Left cardiac atrium (tissue), 4 donors: ENCODE data around the gene CAMK1. TPM values are rescaled to one million over a fixed set of nuclear protein-coding genes. Genes with fewer than 3 reads are reported as not detected.
A peak's percentile ranks its signal among the peaks of the same experiment; 100 is the strongest.

Experiments used
- ATAC-seq, 2 donors: fragments of 200-7000 bp; cut with Tn5 transposase; one replicate each; pipeline ENCODE4 v1.9.1; 2020; ENCODE audit warnings: mild to moderate bottlenecking in 2 of 2, moderate library complexity in 2 of 2
- DNase-seq: peaks from one replicate; pipeline ENCODE4 v3.0.0-alpha.2; 2020
- intact Hi-C, 2 donors: fragments of 100-400 bp; cut with DNase I; formaldehyde crosslinking; loops; one replicate each; pipeline versions ENCODE4 v1.14.1 to v1.15.1; 2022 to 2023
- long read RNA-seq: library from polyadenylated mRNA; unstranded; transcript quantifications from one replicate; pipeline ENCODE4 v2.0.0, GENCODE V29; 2021
- total RNA-seq, 2 donors: library from RNA; stranded (reverse); fragmentation: NEBNext Ultra II Directional; extraction: Animal tissue kit (Norgen Biotek cat#: 25700); gene quantifications; one replicate each; pipeline ENCODE4 v1.2.1, GENCODE V29; 2021
- donor health status: DM: no; HTN: yes; CAD: no.
- donor health status: DM: no; HTN: yes; CAD: no; lungs with severe emphysema.
- donor health status: DM: yes; HTN: yes; CAD: no.
- donor health status: Dilated cardiomyopathy.

The CAMK1 gene
- 10 to 100 TPM; 24.2 to 27.4 TPM for total RNA-seq
- long read RNA-seq, transcript CAMK1-201 (12 exons, 1,488 nt), result major isoform, 11 of 12 reads
- long read RNA-seq, partial matches to known transcripts, result 0 of 12 reads
- long read RNA-seq, other reads (novel, unspliced or antisense), result 1 of 12 reads

DNA sequence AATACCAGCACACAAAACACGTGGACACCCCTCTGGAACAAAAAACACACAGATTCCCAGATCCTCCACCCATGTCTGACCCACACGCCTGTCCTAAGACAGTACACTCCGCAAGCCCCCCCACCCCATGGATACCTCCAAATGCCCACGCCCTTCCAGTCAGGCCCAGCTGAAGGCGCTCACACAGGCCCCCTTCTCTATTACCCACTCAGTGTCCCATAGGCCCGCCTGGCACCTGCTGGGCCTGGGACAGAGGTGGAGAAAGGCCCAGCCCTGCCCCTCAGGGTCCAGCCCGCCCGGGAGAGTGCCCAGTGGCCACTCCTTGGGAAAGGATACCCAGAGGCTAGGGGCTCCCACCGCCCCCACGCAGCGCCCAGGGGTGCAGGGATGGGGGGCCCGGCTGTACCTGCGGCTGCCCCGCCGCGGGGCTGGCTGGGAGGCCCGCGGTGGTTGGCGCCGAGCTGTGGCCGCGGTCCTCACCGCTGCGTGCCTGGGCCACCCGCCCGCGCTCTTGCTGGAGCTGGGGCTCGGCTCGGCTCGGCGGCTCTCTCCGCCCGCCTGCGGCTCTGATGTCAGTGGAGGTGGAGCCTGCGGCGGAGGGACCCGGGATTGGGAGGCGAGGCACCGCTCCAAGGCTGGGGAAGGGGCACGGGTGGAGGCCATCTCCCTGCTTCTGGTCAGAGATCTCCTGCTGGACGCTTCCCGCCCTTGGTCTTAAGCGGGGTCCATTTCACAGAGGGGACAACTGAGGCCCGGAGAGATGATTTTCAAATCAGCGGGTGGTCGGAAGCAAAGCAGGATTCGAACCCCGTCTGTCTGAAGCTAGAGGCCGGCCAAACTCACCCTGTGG, at the start of gene CAMK1:
CAMK1 (minus strand) TSS at position 522 of the 850 bp plus-strand sequence. CDS start 2,198 bp downstream, outside the sequence.
- DNase-seq (peak; percentile 88), ATAC-seq (peak; percentile 95)
- intact Hi-C loops, result no loop called here

GRCh38 chr3:9818666-9819335, 49.1 kb upstream of the CAMK1 start:
- ATAC-seq, result no peak
- intact Hi-C loops, result no loop called here
- no peak for DNase-seq

- ATAC-seq (no peak), DNase-seq (no peak)
- intact Hi-C loops, result no loop called here
Observed at GRCh38 chr3:9817436-9817835, 47.7 kb upstream of the CAMK1 start.

- ATAC-seq (no peak), DNase-seq (no peak)
- intact Hi-C loops, result no loop called here
Observed at GRCh38 chr3:9815986-9816385, 46.2 kb upstream of the CAMK1 start.

DNA sequence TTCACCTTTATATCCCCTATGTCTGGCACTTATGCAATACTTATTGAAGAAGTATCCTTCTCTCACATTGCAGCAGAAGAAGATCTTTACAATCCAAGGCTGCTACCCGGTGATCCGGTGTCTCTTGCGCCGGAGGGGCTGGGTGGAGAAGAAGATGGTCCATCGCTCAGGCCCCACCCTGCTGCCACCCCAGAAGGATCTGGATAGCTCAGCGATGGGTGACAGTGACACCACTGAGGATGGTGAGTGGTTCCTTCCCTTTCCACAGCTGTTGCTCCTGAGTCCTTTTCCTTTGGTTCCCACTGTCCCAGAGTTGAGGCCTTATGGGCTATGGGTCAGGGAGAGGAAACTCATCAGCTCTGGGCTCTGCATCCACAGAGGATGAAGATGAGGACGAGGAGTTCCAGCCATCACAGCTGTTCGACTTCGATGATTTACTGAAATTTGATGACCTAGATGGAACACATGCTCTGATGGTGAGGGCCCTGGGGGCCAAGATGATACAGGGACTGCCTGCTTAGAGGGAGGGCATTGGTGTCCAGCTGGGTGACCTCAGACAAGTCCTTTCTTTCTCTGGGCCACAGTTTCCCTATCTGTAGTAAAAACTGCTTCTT, 43.2 kb upstream of the CAMK1 start:
- ATAC-seq (no peak), DNase-seq (no peak)
- intact Hi-C loops, result no loop called here

- intact Hi-C loops, result no loop called here
- DNase-seq (no peak), ATAC-seq (peak; percentile 3 to 18)
Observed at GRCh38 chr3:9810846-9811245, 41.1 kb upstream of the CAMK1 start.

GRCh38 chr3:9810433-9810770, 40.7 kb upstream of the CAMK1 start:
- intact Hi-C loops, result no loop called here
- no peak for DNase-seq
- ATAC-seq, result peak; percentile 14 to 23

DNA sequence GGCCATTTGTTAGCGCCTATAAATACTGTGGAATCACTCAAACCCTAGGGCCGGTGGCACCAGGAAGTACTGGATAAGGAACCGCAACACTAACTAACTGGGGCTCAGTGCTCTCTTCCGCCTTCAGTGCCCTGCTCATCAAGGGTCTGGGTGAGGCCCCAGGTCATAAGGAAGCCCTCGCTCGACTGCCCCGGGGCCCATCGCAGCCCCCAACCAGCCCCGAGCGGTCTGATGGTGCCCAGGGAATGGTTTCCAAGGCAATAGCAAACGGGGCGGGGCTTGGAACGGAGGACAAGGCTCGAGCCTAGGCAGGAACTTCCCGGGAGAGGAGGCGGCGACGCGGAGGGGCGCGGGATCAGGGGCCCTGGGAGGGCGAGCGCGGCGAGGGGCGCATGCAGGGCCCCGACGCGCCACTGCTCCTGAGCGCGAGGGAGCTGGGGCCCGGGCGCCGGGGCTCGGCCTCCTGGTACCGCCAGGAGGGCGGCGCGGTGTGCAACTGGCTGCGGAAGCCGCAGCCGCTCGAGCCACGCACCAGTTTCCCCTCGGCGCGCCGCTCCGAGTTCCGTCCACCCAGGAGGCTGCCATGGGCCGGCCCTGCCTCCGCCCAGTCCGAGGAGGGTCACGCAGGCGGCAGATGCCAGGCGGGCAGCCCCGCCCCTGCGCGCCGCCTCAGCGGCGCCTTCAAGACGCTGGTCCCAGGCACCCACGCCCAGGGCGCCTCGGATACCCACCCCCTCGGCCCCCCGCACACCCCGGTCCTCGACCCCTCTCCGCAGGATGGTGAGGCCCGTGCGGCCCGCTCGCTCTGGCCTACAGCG, 40.1 kb upstream of the CAMK1 start, which contains the start of gene TTLL3:
TTLL3 (plus strand) TSS at position 648 of the 818 bp plus-strand sequence. CDS start 400 bp downstream, outside the sequence.
- DNase-seq (peak; percentile 86), ATAC-seq (peak; percentile 92 to 93)
- intact Hi-C loops, result loop anchor here in 1 of 2 donors (10.0 kb wide), 1 partner anchor 75 kb away; the partner anchor contains the start of gene BRPF1

DNA sequence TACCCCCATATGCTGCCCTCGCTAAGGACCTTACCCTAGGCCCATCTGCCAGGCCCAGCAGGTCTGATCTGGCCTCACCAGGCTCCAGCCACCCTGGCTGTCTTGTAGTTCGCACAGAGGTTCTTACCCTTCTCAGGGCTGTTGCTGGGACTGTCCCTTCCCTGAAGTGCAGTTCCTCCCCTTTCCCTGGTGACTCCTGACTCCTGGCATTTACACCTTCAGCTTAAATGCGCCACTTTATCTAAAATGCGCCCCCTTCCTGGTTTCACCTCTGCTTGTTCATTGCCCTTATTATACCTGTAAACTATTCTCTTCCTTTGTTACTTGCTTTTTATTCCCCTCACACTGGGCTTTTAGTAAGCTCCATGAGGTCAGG, 39.5 kb upstream of the CAMK1 start:
- ATAC-seq (peak in 1 of 2 donors; percentile 4), DNase-seq (no peak)
- intact Hi-C loops, result loop anchor here in 1 of 2 donors (10.0 kb wide), 1 partner anchor 74 kb away; the partner anchor contains the start of gene BRPF1

DNA sequence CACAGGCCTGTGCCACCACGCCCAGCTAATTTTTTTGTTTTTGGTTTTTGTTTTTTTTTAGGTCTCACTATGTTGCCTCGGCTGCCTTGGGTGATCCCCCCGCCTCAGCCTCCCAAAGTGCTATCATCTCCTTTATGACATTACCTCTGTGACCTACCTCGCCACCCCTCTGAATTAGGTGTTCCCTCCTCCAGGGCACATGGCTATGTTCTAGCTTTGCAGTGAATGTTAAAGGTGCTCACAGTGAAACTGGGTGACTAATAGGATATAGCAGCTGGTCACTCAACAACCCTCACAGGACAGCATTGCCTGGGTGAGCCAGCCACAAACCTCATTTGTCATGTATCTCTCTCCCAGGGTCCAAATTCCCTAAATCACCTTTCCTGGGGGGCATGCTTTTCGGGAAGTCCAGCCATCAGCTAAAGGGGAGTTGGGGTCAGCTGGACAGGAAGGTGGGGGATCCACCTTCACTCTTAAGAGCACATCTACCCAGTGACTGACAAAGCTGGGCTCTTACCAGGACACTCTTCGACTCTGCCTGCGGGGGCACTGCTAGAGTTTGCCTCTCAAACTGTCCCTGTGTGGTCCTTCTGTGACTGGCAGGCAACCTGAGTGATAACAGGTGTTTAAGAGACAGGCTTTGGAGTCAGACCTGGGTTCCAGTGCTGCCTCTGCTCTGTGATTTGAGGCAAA, 38.7 kb upstream of the CAMK1 start:
- ATAC-seq (peak in 1 of 2 donors; percentile 1), DNase-seq (no peak)
- intact Hi-C loops, result loop anchor here in 1 of 2 donors (10.0 kb wide), 1 partner anchor 74 kb away; the partner anchor contains the start of gene BRPF1

DNA sequence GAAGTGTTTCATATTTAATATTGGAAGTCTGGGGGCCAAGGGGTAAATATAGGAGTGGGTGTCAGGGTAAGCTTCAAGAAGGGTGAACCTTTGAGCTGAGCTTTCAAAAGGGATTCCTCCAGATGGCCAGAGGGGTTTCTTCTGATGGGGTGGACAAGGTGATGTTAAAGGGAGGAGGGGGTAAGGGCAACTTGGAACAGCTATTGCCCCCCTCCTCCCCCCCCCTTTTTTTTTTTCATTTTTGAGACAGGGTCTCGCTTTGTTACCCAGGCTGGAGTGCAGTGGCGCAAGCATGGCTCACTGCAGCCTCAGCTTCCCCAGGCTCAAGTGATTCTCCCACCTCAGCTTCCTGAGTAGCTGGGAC, 38.2 kb upstream of the CAMK1 start:
- intact Hi-C loops, result loop anchor here in 1 of 2 donors (10.0 kb wide), 1 partner anchor 73 kb away; the partner anchor contains the start of gene BRPF1
- DNase-seq, result no peak
- no peak for ATAC-seq

DNA sequence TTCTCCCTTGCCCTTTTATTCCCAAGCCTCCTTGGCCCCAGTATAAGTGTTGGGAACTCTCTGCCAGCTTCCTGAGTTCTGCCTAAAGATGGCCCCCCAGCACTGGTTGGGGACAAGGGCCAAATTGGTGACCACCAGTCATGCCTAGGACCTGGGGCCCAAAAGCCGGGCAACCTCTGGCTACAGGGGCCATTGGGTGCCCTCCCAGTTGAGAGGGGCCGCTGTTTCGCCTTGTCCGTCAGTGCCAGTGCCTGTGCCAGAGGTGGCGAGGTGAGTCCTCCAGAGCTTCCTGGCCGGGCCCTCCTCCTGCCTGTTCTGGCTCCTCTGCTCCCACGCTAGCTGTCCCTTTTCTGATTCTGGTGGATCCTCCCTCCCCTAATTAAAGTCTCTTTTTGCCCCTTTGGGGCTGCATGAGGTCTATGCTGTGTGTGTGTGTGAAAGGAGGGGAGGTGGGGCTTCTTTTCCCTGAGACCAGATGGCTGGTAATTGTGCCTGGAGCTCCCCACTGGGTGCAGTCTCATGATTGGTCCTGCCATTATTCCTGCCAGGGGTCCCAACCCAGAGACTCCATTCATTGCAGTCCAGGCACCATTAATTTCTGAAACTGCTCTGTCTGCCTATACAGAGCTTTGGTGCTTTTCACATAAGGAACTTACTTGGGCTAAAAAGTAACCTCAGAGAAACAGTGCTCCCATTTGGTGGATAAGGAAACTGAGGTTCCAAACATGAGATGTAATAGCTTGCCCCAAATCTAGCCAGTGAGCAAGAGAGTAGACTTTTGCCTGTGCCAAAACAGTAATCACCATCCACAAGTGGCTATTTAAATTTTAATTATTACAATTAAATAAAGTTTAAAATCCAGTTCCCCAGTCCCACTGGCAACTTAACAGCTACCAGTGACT, 37.2 kb upstream of the CAMK1 start:
- DNase-seq (no peak), ATAC-seq (no peak)
- intact Hi-C loops, result loop anchor here in 1 of 2 donors (10.0 kb wide), 1 partner anchor 72 kb away; the partner anchor contains the start of gene BRPF1

DNA sequence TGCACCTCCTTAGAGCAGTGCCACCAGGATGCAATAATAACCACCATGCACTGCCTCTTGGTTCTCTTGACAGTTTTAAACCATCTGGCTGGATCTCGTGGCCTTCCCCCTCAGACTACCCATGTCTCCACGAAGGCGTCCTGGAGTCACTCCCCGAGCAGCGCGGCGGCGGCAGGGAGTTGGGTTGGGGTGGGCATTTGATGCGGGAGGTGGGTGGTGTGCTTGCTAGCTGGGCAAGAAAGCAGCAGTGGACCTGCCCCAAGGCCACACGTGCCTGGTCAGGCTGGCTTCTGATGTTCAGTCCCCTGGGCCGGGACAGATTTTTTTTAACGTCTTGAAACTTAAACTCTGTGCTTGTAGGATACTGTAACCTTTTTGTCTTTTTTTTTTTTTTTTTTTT, 36.4 kb upstream of the CAMK1 start:
- DNase-seq, result no peak
- intact Hi-C loops, result loop anchor here in 1 of 2 donors (10.0 kb wide), 1 partner anchor 71 kb away; the partner anchor contains the start of gene BRPF1
- ATAC-seq, result no peak

GRCh38 chr3:9804996-9805395, 35.2 kb upstream of the CAMK1 start:
- intact Hi-C loops, result loop anchor here in 1 of 2 donors (10.0 kb wide), 1 partner anchor 70 kb away; the partner anchor contains the start of gene BRPF1
- ATAC-seq (no peak), DNase-seq (no peak)

GRCh38 chr3:9803494-9803893, 33.7 kb upstream of the CAMK1 start:
- DNase-seq (no peak), ATAC-seq (peak in 1 of 2 donors; percentile 6)
- intact Hi-C loops, result loop anchor here in 1 of 2 donors (10.0 kb wide), 1 partner anchor 69 kb away; the partner anchor contains the start of gene BRPF1

DNA sequence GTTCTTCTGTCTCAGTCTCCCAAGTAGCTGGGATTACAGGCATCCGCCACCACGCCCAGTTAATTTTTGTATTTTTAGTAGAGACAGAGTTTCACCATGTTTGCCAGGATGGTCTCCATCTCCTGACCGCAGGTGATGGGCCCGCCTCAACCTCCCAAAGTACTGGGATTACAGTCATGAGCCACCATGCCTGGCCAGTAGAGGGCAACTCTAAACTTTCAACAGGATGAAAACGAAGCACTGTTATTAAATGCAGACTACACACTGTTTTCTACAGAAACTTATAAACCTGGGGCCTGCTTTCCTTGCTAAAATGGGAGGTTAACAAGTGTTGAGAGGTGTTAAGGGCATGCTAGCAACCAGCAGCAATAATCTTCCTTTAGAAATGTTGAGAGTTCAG, 30.8 kb upstream of the CAMK1 start:
- intact Hi-C loops, result loop anchor here in 1 of 2 donors (10.0 kb wide), 1 partner anchor 66 kb away; the partner anchor contains the start of gene BRPF1
- DNase-seq (no peak), ATAC-seq (no peak)
